Amniotic epithelial cell (primary cell): Measurements from ENCODE around the gene LCTL.
A peak's percentile ranks its signal among the peaks of the same experiment; 100 is the strongest.

ENCODE experiments used
- DNase-seq: peaks from one replicate; pipeline ENCODE4 v3.0.0-alpha.2; 2010; ENCODE audit warnings: low read depth

The LCTL gene

GRCh38 chr15:66564136-66565041 is 1.4 kb downstream of the LCTL start:
- DNase-seq = no peak

DNA sequence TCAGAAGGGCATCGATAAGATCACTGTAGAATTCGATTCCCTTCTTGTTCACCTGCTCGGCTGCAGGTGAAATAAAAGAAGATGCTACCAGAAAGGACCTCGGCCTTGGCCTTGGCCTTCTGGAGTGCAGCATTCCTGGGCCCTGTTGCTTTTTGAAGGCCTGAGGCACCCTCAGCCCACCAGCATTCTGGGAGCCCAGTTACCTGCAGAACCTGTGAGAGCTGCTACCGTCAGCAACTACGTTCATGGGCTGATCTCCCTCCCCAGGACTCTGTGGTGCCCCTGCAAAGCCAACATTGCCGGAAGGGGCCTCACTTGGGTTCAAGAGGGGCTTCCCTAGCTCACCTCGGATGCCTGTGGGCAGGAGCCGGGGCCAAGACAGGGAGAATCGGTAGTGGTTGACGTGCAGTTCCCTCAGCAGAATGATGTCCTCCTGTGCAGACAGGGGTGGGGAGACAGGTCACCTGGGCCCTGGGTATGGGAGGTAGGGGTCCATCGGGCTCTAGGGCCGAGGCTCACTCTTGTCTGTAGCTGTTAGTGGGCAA is 2.2 kb downstream of the LCTL start:
- DNase-seq = no peak

- peak; percentile 79 for DNase-seq
These were observed 2.7 kb downstream of the LCTL start for GRCh38 chr15:66563126-66563525.

- no peak for DNase-seq
These were observed 4.8 kb downstream of the LCTL start for GRCh38 chr15:66560856-66561525.

DNA sequence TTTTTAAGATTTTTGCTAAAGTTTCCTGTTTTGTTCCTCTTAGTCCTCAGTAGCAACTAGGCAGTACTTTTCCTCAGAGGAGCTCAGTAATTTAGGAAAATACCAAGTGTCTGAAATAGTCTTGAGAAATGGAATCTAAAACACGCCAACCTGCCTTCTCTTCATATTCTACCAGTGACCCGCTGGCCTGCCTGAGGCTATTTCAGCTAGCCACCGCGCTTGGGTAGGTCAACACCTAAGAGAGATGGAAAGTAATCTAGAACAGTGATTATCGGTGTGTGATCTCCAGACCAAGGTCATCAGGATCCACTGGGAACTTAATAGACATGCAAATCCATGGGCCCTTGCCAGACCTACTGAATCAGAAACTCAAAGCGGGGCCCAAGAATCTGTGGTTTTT is 7.5 kb downstream of the LCTL start:
- no peak for DNase-seq

GRCh38 chr15:66555685-66556084 is 10.1 kb downstream of the LCTL start:
- no peak for DNase-seq

- DNase-seq = no peak
These were observed 20.5 kb downstream of the LCTL start for GRCh38 chr15:66545255-66545654.

DNA sequence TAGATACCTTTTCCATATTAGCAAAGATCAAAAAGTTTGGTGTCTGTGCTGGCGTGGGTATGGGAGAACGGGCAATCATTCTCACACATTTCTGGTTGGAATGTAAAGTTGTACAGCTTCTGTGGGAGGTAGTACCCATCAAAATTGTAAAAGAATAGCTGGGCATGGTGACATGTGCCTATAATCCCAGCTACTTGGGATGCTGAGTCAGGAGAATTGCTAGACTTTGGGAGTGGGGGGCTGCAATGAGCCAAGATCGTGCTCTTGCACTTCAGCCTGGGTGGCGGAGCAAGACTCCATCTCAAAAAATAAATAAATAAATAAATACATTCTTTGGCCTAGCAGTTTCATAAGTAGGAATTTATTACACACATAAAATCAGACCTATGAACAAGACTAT is 22.9 kb downstream of the LCTL start:
- no peak for DNase-seq

GRCh38 chr15:66535056-66535455 is 30.7 kb downstream of the LCTL start:
- DNase-seq = no peak

GRCh38 chr15:66524838-66525237 is 41.0 kb downstream of the LCTL start:
- DNase-seq = no peak

DNA sequence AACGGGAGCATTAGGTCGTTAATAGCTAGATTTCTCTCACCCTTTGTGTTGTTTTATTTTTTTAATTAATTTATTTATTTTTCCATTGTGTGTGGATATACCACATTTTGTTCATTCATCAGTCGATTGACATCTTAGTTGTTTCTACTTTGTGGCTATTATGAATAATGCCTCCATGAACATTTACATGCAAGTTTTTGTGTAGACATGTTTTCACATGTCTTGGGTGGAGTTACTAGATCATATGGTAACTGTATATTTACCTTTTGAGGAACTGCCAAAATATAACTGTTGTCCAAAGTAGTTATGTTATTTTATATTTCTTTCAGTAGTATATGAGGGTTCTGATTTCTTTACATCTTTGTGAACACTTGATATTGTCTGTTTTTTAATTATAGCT is 41.9 kb downstream of the LCTL start:
- DNase-seq = no peak

- no peak for DNase-seq
These were observed 49.9 kb downstream of the LCTL start for GRCh38 chr15:66515901-66516322.

DNA sequence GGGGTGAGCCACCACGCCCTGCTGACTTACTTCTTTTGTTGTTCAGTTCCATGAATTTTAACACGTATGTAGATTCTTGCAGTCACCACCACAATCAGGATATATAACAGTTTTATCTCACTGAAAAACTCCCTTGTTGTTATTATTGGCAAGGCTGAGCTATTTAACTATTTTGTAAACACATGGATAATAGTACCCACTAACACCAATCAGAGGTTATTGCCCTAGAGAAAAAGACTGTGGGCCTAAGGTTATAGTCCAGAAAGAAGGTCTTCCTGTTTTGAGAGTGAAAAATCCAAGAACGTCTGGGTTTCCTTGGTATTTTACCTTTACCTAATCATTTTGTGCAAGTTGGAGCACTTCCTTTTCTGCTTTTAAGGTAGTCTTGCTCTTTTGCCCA is 51.2 kb downstream of the LCTL start:
- no peak for DNase-seq

GRCh38 chr15:66508293-66508883 is 57.4 kb downstream of the LCTL start:
- no peak for DNase-seq

GRCh38 chr15:66505818-66506217 is 60.0 kb downstream of the LCTL start:
- no peak for DNase-seq

- DNase-seq = peak; percentile 55
These were observed 60.4 kb downstream of the LCTL start for GRCh38 chr15:66505430-66505811.

DNA sequence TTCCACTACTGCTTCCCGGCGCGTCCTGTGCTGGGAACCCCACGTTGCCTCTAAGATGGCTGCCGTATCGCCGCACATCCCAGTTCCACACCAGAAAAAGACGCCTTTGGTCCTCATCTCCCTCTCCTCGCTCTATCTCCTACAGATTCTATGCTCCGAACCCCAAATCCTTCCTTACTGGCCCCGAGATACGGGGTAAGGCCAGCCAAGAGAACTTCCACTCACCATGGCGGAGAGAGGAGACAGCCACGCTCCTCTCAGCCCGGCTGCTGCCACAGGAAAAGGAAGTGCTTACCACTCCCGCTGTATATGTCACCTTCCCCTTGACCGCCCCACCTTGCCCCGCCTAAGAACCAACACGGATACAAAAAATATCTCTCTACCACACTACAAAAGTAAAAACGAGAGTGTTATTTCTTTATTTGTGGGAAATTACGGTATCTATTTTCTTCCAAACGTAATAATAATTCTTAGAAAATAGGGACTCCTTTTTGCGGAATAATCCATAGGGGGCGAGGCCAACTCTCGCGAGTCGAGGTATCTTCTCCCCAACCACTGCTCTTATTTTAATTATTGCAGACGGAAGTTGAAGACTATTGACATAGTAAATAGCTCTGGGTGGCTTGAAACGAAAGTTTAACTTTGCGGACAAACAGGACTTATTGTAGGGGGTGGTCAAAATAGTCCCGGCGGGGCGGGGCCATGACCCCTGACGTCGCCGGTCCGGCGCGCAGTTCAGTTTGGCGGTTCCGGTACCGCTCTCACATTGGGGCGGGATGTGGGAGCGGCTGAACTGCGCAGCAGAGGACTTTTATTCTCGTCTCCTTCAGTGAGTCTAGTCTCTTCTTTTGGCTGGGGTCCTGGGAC is 61.0 kb downstream of the LCTL start, which contains the start of the genes RPL4 and ZWILCH:
Gene RPL4, minus strand, starts transcription at position 293 of the 867 bp plus-strand sequence. Its CDS starts 65 bp downstream, at position 228.
Gene ZWILCH, plus strand, starts transcription at position 764 of the 867 bp plus-strand sequence. Its CDS starts 13 bp downstream, at position 777.
- peak; percentile 87 for DNase-seq

- DNase-seq = no peak
These were observed 61.8 kb downstream of the LCTL start for GRCh38 chr15:66503780-66504562.

DNA sequence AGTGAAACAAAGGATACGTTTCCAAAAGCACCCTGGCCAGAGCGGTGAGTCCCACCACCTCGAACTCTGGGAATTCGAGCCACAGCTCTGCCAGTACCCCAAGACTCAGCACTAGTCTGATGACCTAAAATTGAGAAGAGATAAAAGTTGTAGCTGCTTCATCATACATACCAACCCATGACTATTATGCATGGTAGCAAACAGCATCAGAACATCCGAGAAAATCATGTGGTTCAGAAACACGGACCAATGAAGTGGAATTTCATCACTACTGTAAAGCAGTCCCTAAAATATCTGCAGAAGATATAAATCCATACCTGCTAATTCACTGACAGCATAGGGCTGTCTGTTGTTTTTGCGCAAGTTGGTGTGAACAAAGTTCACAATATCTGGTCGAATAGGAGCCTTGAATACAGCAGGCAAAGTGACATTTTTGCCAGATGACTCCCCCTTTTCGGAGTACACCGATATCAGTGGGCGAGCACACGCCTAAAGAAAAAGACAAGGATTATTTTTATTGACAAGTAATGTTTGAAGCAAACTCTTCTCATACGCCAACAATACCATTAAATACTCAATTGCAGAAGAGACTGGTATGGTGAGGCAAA is 62.7 kb downstream of the LCTL start:
- peak; percentile 68 for DNase-seq

DNA sequence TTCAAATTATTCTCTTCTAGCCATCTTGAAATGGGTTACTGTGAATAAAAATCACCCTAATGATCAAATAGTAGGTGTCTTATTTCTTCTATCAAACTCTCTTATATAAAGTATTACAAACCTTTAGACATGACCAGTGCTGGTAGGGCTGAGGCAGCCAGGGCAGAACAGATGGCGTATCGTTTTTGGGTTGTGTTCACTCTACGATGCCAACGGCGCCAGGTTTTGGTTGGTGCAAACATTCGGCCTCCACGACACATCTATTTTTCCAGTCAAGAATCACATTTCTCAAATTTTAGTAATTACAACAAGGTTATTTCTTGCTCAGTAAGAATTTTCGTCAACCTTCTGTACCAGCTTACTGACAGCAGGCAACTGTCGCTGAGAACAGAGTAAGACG is 63.3 kb downstream of the LCTL start:
- no peak for DNase-seq
